HG03558 (cell line): ENCODE results near the gene FOCAD.
"Not testable (repeated sequence)": the region's sequence is repeated elsewhere in the genome, so short reads cannot be mapped to it uniquely, and the experiment has no call there.

Source experiments
- ATAC-seq: cut with Tn5 transposase; IDR thresholded peaks from one replicate; pipeline ENCODE4 v1.9.1; 2021; ENCODE audit warnings: moderate number of reproducible peaks; ENCODE audit not compliant: unreplicated experiment; ENCODE audit errors: extremely low read depth

The FOCAD gene

GRCh38 chr9:20940447-20941173 lies 256.6 kb downstream of the FOCAD start:
- no peak for ATAC-seq

DNA sequence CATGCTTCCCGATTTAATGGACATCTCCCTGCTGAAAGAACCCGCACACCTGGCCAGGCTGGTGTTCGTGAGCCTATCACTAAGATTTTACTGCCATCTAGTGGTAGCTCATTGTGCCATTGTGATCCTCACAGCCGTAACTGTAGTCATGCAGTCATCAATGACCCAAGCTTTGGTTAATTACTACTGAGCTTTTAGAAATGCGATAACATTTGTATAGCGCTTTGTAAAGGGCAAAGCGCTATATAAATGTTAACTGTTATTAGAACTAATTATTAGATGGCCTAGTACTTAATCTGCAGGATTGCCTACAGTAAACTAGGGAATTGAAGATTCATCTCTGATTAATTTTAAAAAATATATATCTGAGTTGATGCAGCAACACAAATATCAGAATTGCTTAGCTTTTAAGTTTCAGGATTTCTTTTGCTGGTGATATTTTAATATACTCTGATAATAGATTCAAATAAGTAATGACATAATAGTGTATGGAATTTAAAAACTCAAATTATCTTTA lies 257.2 kb downstream of the FOCAD start:
- peak; percentile 94 for ATAC-seq

DNA sequence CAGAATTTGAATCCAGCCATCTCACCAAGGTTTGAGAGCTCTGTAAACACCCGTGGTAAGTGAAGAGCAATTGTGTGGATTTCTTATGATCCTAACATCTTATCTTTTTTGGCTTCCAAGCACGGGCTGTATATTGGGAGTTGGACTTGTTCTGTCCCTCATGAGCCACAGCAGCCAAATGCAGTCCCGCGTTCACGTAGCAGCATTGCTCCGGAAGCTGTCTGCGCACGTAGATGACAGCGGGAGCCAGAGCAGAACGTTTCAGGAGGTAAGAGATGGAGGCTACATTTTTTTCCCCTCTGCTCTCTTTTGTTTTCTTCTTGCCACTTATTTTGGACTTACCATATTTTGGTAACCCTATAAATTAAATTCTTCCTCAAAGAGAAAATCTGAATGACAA lies 260.4 kb downstream of the FOCAD start:
- ATAC-seq = no peak

GRCh38 chr9:20945269-20945668 lies 261.2 kb downstream of the FOCAD start:
- ATAC-seq = no peak

DNA sequence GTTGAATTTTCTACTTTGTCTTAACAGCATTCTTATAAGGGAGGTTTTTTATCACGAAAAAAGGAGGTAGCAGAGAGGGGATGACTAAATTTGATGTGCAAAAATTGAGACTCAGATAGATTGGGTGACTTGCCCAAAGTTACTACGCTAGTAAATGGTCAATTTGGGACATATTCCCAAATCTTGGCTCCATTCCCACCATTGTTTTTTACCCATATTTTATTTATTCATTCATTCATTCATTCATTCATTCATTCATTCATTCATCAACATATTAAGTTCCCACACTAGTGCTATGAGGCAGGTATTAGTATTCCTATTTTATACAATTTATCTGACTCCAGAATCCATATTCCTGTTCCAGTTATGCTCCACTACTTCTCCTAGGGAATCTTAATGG lies 261.8 kb downstream of the FOCAD start:
- no peak for ATAC-seq

DNA sequence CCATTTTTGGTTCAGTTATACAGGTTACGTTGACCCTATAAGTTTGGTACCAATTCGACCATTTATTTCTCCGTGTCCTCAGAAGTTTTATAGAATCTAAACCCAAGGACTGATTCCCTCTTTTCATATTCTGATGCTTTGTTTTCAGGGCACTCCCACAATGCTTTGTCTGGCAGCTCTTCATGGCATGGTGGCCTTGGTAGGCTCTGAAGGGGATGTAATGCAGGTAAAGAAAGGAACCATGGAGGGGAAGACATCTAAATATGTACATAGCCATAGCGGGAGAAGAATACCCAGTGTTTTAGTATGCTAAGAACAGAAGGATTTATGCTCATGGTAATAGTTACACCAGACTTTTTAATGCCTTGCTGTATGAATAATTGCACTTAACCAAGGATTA lies 264.6 kb downstream of the FOCAD start:
- ATAC-seq = no peak

GRCh38 chr9:20950707-20951106 lies 266.6 kb downstream of the FOCAD start:
- ATAC-seq = no peak

GRCh38 chr9:20962536-20963225 lies 278.6 kb downstream of the FOCAD start:
- ATAC-seq = no peak

DNA sequence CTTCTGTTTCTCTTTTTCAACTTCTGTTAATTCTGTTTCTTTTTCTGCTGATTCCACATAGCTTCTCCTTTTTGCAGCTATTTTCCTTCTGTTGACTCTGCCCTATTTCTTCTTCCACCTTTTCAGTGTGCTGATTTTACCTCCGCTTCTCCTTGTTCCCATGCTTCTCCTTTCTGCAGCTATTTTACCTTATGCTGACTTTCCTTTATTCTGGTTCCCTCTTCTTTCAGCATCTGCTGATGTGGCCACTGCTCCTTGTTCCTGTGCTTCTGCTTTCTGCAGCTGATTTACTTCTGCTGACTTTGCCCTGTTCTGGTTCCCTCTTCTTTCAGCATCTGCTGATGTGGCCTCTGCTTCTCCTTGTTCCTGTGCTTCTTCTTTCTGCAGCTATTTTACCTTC lies 288.6 kb downstream of the FOCAD start:
- ATAC-seq = no peak

DNA sequence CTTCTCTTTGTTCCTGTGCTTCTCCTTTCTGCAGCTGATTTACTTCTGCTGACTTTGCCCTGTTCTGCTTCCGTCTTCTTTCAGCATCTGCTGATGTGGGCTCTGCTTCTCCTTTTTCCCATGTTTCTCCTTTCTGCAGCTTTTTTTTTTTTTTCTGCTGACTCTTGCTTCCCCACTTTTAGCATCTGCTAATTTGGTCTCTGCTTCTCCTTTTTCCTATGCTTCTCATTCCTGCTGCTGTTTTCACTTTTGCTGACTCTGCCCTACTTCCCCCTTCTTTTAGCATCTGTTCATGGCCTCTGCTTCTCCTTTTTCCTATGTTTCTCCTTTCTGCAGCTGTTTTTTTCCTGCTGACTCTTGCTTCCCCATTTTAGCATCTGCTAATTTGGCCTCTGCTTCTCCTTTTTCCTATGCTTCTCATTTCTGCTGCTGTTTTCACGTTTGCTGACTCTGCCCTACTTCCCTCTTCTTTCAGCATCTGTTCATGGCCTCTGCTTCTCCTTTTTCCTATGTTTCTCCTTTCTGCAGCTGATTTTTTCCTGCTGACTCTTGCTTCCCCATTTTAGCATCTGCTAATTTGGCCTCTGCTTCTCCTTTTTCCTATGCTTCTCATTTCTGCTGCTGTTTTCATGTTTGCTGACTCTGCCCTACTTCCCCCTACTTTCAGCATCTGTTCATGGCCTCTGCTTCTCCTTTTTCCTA lies 289.3 kb downstream of the FOCAD start:
- ATAC-seq = not testable (repeated sequence)

DNA sequence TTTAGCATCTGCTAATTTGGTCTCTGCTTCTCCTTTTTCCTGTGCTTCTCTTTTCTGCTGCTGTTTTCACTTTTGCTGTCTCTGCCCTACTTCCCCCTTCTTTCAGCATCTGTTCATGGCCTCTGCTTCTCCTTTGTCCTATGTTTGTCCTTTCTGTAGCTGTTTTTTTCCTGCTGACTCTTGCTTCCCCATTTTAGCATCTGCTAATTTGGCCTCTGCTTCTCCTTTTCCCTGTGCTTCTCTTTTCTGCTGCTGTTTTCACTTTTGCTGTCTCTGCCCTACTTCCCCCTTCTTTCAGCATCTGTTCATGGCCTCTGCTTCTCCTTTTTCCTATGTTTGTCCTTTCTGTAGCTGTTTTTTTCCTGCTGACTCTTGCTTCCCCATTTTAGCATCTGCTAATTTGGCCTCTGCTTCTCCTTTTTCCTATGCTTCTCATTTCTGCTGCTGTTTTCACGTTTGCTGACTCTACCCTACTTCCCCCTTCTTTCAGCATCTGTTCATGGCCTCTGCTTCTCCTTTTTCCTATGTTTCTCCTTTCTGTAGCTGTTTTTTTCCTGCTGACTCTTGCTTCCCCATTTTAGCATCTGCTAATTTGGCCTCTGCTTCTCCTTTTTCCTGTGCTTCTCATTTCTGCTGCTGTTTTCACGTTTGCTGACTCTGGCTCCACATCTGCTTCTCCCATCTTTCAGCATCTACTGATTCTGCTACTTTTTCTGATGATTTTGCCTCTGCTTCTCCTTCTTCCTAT lies 290.3 kb downstream of the FOCAD start:
- not testable (repeated sequence) for ATAC-seq

DNA sequence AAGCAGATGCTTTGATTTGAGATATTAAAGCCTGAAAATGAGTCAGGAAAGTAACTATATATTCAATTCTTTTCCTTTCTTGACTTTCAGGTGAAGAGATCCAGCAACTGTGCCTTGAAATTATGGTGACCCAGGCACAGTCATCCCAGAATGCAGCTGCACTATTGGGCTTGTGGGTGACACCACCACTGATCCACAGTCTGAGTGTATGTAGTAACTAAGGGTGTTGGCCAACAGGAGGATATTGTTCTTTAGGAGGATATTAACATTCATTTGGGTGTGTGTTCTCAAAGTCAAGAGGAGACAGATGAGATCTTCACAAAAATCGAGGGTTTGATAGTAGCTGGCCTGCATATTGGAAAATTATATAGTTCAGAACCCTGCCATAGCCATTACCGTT lies 294.2 kb downstream of the FOCAD start:
- no peak for ATAC-seq

- no peak for ATAC-seq
Observed at GRCh38 chr9:20980832-20981455, 296.9 kb downstream of the FOCAD start.

- no peak for ATAC-seq
Observed at GRCh38 chr9:20981486-20981885, 297.4 kb downstream of the FOCAD start.

- ATAC-seq = no peak
Observed at GRCh38 chr9:20984506-20984905, 300.4 kb downstream of the FOCAD start.

GRCh38 chr9:20985851-20986600 lies 302.0 kb downstream of the FOCAD start:
- no peak for ATAC-seq

DNA sequence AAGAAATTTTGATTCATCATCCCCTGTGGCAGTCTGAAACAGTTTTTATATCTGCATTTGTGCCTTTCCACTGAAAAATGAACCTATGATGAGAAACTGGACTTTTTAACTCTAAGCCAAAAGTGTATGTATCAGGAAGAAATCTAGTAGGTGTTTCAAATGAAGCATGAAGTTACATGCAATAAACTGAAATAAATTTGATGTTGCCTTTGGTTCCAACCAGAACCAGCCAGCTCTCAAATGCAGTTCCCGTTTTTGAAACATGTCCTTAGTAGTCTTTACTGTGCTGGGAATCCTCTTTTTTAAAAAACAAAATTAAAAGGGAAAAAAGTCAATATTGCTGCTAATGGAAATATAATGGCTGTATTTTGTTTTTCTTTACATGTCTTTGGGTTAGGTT lies 303.5 kb downstream of the FOCAD start:
- ATAC-seq = no peak

DNA sequence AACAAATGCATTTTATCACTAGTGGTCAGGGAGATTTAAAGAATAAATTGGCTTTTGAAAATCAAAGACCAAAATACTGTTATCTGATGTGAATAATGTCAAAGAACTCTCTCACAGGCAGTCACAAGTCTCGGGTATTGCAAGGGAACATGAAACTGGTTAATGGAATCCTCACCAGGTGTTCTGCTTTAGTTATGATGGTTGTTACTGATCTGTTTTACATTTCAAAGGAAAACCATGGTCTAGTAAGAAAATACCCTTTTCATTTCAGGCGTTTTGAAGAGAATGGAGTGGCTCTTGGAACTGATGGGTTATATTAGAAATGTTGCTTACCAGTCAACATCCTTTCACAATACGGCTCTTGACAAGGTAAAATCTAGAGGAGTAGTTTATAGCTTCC lies 304.0 kb downstream of the FOCAD start:
- ATAC-seq = no peak

DNA sequence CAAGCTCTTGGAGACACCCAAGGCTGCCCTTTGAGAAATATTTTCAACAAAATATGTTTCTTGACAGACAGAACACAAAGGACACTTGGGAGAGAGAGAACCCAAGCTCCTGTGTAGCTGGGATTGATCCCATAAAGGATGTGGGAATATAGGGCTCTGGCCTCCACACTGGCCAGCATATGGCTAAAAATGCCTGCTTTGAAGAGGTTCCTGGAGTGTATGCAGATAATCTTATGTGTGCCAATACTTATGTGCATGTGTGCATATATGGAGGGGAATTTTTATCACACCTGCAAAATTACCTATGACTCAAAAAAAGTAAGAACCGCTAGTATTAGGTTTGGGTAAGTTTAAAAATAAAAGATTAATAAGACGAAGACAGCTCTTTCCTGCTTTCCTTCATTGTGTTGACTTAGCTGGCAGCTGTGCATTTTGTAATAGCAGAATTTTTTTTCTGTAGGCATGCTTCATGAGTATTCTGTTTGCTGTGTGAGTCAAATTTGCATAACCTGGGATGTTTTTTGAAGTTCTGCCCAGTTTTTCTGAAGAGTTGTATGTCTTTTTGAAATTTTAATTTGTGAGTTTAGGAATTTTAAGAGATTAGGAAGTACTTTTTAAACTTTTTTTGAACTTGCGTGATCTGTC lies 304.7 kb downstream of the FOCAD start:
- no peak for ATAC-seq
